K562 (cell line): ENCODE data around the gene LONRF3. TPM values are rescaled to one million over a fixed set of nuclear protein-coding genes. Genes with fewer than 3 reads are reported as not detected.

Experiments used
- ATAC-seq: fragments of 200-7000 bp; cut with Tn5 transposase; 3 replicates; pipeline ENCODE4 v1.9.1; 2020; ENCODE audit warnings: moderate library complexity
- BruUV-seq: library from RNA; stranded (reverse); fragments of 400-500 nt; replicated peaks from 2 replicates; lab custom pipeline; 2021; lab: Mats Ljungman, UMichigan
- CTCF ChIA-PET: fragments of 300-600 bp; formaldehyde crosslinking; extraction: SDS; loops from one replicate; lab custom pipeline; 2021; ENCODE audit warnings: low intra/inter-chr PET ratio; lab: Yijun Ruan, JAX
- POLR2A ChIA-PET: fragments of 300-600, 350-650 bp; sonication (Branson Sonifier 250); formaldehyde crosslinking; extraction: SDS; loops from one replicate; lab custom pipeline; 2021; ENCODE audit warnings: antibody characterized with exemption, inconsistent platforms; lab: Yijun Ruan, JAX
- DNase-seq, 4 experiments: peaks; one replicate each; pipeline versions ENCODE4 v3.0.0 to v3.0.0-alpha.2; 2011 to 2018; ENCODE audit warnings: low spot score in 3 of 4, mixed read lengths in 3 of 4; ENCODE audit errors: extremely low read depth in 1 of 4
- FAIRE-seq: peaks from 2 replicates; lab custom pipeline; 2011; peaks lifted over from hg19 to GRCh38; lab: Jason Lieb, UNC
- H2AFZ ChIP-seq: 2 replicates; pipeline ENCODE4 v1.6.0; 2011; ENCODE audit warnings: low read depth, low read length, control low read depth, inconsistent platforms
- H3K27ac ChIP-seq: fragments of 200-600 bp; 3 replicates; pipeline ENCODE4 v1.8.0; 2011; ENCODE audit warnings: low read depth, mild to moderate bottlenecking, control low read depth, inconsistent platforms, low read length, moderate library complexity, mixed read lengths; ENCODE audit errors: extremely low read depth
- H3K27me3 ChIP-seq, 2 experiments: fragments of 300-600 bp in 1 of 2; 2 replicates in 1 of 2; 3 replicates in 1 of 2; pipeline versions ENCODE4 v1.6.0 to v1.8.0; 2011; ENCODE audit warnings: inconsistent platforms in 2 of 2, low read length in 2 of 2, mild to moderate bottlenecking in 1 of 2, mixed read lengths in 1 of 2, moderate library complexity in 1 of 2; ENCODE audit not compliant: control insufficient read depth in 2 of 2, insufficient read depth in 2 of 2
- H3K36me3 ChIP-seq: fragments of 300-600 bp; 3 replicates; pipeline ENCODE4 v1.8.0; 2011; ENCODE audit warnings: mild to moderate bottlenecking, low read length, inconsistent platforms; ENCODE audit not compliant: control insufficient read depth, insufficient read depth
- H3K4me1 ChIP-seq, 2 experiments: fragments of 200-600 bp in 1 of 2; replicated peaks in 1 of 2; 2 replicates in 1 of 2; 3 replicates in 1 of 2; pipeline versions ENCODE4 v1.5.1 to v1.8.0; 2011; ENCODE audit warnings: inconsistent platforms in 2 of 2, low read length in 2 of 2, mild to moderate bottlenecking in 1 of 2, mixed read lengths in 1 of 2, moderate library complexity in 1 of 2; ENCODE audit not compliant: control insufficient read depth in 2 of 2, insufficient read depth in 2 of 2
- H3K4me2 ChIP-seq: 2 replicates; pipeline ENCODE4 v1.6.1; 2011; ENCODE audit warnings: low read length, control low read depth, inconsistent platforms, mixed read lengths; ENCODE audit not compliant: insufficient read depth
- H3K4me3 ChIP-seq: fragments of 200-600 bp; sonication (generic), shearing (Covaris generic); 2 replicates; pipeline ENCODE4 v1.5.1; 2016; ENCODE audit warnings: control low read depth, inconsistent platforms
- H3K79me2 ChIP-seq: fragments of 200-600 bp; 3 replicates; pipeline ENCODE4 v1.8.0; 2011; ENCODE audit warnings: low read length, inconsistent platforms; ENCODE audit not compliant: control insufficient read depth, insufficient read depth
- H3K9ac ChIP-seq, 2 experiments: 2 replicates each; pipeline versions ENCODE4 v1.6.0 to v1.6.1; 2011; ENCODE audit warnings: low read depth in 2 of 2, low read length in 2 of 2, control low read depth in 1 of 2, inconsistent platforms in 1 of 2, mild to moderate bottlenecking in 1 of 2, mixed read lengths in 1 of 2; ENCODE audit not compliant: insufficient read depth in 1 of 2
- H3K9me1 ChIP-seq: one replicate; pipeline ENCODE4 v1.6.0; 2011; ENCODE audit warnings: inconsistent platforms, mild to moderate bottlenecking, low read length, moderate library complexity; ENCODE audit not compliant: control insufficient read depth, insufficient read depth
- H3K9me3 ChIP-seq: replicated peaks from 2 replicates; pipeline ENCODE4 v1.5.1; 2011; ENCODE audit warnings: low read depth, low read length, inconsistent platforms; ENCODE audit not compliant: control insufficient read depth, insufficient read depth
- H4K20me1 ChIP-seq: replicated peaks from 2 replicates; pipeline ENCODE4 v1.6.1; 2011; ENCODE audit warnings: low read length, inconsistent platforms, mixed read lengths; ENCODE audit not compliant: control insufficient read depth, insufficient read depth
- ATF3 ChIP-seq, 2 experiments: fragments of 450-650 bp in 1 of 2; sonication (generic) in 1 of 2; formaldehyde crosslinking in 1 of 2; IDR thresholded peaks in 1 of 2; conservative IDR thresholded peaks in 1 of 2; 2 replicates each; pipeline versions ENCODE4 v1.6.1 to v1.8.1; 2016 to 2023; ENCODE audit warnings: mild to moderate bottlenecking in 2 of 2, moderate library complexity in 2 of 2, inconsistent platforms in 1 of 2, missing genetic modification reagents in 1 of 2
- CC2D1A ChIP-seq: fragments of 450-650 bp; IDR thresholded peaks from 2 replicates; pipeline ENCODE4 v1.6.1; 2017; ENCODE audit warnings: mild to moderate bottlenecking
- ERF ChIP-seq: fragments of 450-650 bp; formaldehyde crosslinking; IDR thresholded peaks from 2 replicates; pipeline ENCODE4 v1.4.0; 2020; ENCODE audit warnings: mild to moderate bottlenecking, mixed read lengths
- FOXJ3 ChIP-seq: sonication (generic); formaldehyde crosslinking; IDR thresholded peaks from 2 replicates; pipeline ENCODE4 v1.4.0; 2020; ENCODE audit warnings: mild to moderate bottlenecking, missing genetic modification reagents
- NFIC ChIP-seq: fragments of 450-650 bp; IDR thresholded peaks from 2 replicates; pipeline ENCODE4 v1.6.1; 2017; ENCODE audit warnings: mild to moderate bottlenecking, inconsistent platforms
- NR2C2 ChIP-seq, 2 experiments: fragments of 200-800 bp in 1 of 2; sonication (Bioruptor generic) in 1 of 2; sonication (generic) in 1 of 2; formaldehyde crosslinking in 1 of 2; IDR thresholded peaks; 2 replicates each; pipeline versions ENCODE4 v1.6.1 to v1.8.0; 2016 to 2022; ENCODE audit warnings: mild to moderate bottlenecking in 1 of 2, missing compliant biosample characterization in 1 of 2, missing genetic modification characterization in 1 of 2, missing genetic modification reagents in 1 of 2
- SMAD3 ChIP-seq: fragments of 450-650 bp; formaldehyde crosslinking; conservative IDR thresholded peaks from 2 replicates; pipeline ENCODE4 v1.4.0; 2020; ENCODE audit warnings: mild to moderate bottlenecking
- U2AF1 ChIP-seq: fragments of 200-400 bp; formaldehyde crosslinking; optimal IDR thresholded peaks from 2 replicates; pipeline ENCODE3; 2017; ENCODE audit warnings: mild to moderate bottlenecking, low read depth, low read length, moderate library complexity
- YY1 ChIP-seq, 3 experiments: IDR thresholded peaks; 2 replicates each; pipeline ENCODE4 v1.6.1; 2011; ENCODE audit warnings: low read length in 2 of 3, mild to moderate bottlenecking in 2 of 3, moderate library complexity in 2 of 3, borderline replicate concordance in 1 of 3, control low read depth in 1 of 3, low read depth in 1 of 3; ENCODE audit not compliant: insufficient read depth in 3 of 3, insufficient replicate concordance in 2 of 3, control insufficient read depth in 1 of 3, insufficient read length in 1 of 3; ENCODE audit errors: extremely low read depth in 1 of 3
- ZFPM2 ChIP-seq: fragments of 250-450 bp; sonication (Bioruptor Pico); IDR thresholded peaks from 2 replicates; pipeline ENCODE4 v1.5.1; 2022; ENCODE audit warnings: mild to moderate bottlenecking
- WGBS: fragments of 100-300 bp; shearing (Covaris generic); methylation state at CpG from one replicate; pipeline ENCODE4 v1.1.6; 2016; ENCODE audit warnings: low coverage, mixed read lengths; ENCODE audit not compliant: insufficient coverage; ENCODE audit errors: missing lambda C conversion rate; 5-methylcytosine and 5-hydroxymethylcytosine counted together
- in situ Hi-C: fragments of 300-500 bp; cut with MboI; formaldehyde crosslinking; loops from 4 replicates; pipeline ENCODE4 v1.15.0; 2018; ENCODE audit warnings: inconsistent platforms, mixed read lengths
- intact Hi-C: fragments of 100-400 bp; cut with micrococcal nuclease; formaldehyde crosslinking; loops from 2 replicates; pipeline ENCODE4 v1.14.2; 2022
- polyA plus RNA-seq, 8 experiments: library from polyadenylated mRNA; depleted of rRNA in 4 of 8; stranded (reverse) in 5 of 8; unstranded in 3 of 8; fragments of >200 nt; fragmentation: Nextera tagmentation in 2 of 8; fragmentation: Illumina TruSeq in 1 of 8; extraction: Ambion mirVana in 2 of 8; extraction: Trizol in 1 of 8; gene quantifications; 2 replicates each; pipeline versions ENCODE4 v1.2.1 to v1.2.3, GENCODE V29; 2011 to 2014; ENCODE audit warnings: inconsistent platforms in 1 of 8, missing spikeins in 1 of 8
- total RNA-seq, 7 experiments: library from RNA; depleted of rRNA in 6 of 7; stranded (reverse); fragments of >200 nt in 6 of 7; fragmentation: Illumina TruSeq in 2 of 7; extraction: Trizol in 2 of 7; gene quantifications; 2 replicates each; pipeline versions ENCODE4 v1.2.1 to v1.2.3, GENCODE V29; 2011 to 2021; ENCODE audit warnings: low replicate concordance in 1 of 7
- TF ChIP-seq, protein P1 (sequence below): sonication (generic); formaldehyde crosslinking; IDR thresholded peaks from 2 replicates; pipeline ENCODE4 v1.8.1; 2023; ENCODE audit warnings: mild to moderate bottlenecking, missing genetic modification reagents
- TF ChIP-seq, protein P2 (sequence below): fragments of 200-800 bp; sonication (Bioruptor generic); IDR thresholded peaks from 2 replicates; pipeline ENCODE4 v1.6.1; 2017; ENCODE audit warnings: missing genetic modification characterization, missing compliant biosample characterization

Gene LONRF3
- total and polyA plus RNA-seq, 9 of the 15 experiments (the other 6 are each of a cell fraction or from before 2014, with no cell fraction given) = 1.3 to 22.0 (median 8.7) TPM

- in situ Hi-C loops = no loop called here
- ATAC-seq = no peak
- POLR2A ChIA-PET = no interaction called here
Measured at GRCh38 chrX:119040432-119040831, 66.0 kb downstream of the LONRF3 start.

More at GRCh38 chrX:119040432-119040831, 66.0 kb downstream of the LONRF3 start:
- Histone ChIP-seq H2AFZ (no peak overlapping the region), H3K4me1 (peaks cover 0 to 8% of the 10 kb centered on the region in 2 experiments; a peak in 2 of 5 replicates)
- no peak for TF ChIP-seq CC2D1A
- no peak for TF ChIP-seq U2AF1
- no peak for TF ChIP-seq YY1 (IDR thresholded peaks at IDR 0.05; ENCODE audit: borderline replicate concordance in 1 of 3, control insufficient read depth in 1 of 3, extremely low read depth in 1 of 3, insufficient read depth in 3 of 3, insufficient read length in 1 of 3, insufficient replicate concordance in 2 of 3, low read depth in 1 of 3, low read length in 2 of 3)
- TF ChIP-seq ATF3 (IDR thresholded peaks at IDR 0.05) = no peak
- TF ChIP-seq ATF3 (CRISPR knock-in tag; conservative IDR thresholded peaks at IDR 0.05) = no peak
- no peak for TF ChIP-seq ERF (CRISPR knock-in tag)
- TF ChIP-seq, protein P1, sequence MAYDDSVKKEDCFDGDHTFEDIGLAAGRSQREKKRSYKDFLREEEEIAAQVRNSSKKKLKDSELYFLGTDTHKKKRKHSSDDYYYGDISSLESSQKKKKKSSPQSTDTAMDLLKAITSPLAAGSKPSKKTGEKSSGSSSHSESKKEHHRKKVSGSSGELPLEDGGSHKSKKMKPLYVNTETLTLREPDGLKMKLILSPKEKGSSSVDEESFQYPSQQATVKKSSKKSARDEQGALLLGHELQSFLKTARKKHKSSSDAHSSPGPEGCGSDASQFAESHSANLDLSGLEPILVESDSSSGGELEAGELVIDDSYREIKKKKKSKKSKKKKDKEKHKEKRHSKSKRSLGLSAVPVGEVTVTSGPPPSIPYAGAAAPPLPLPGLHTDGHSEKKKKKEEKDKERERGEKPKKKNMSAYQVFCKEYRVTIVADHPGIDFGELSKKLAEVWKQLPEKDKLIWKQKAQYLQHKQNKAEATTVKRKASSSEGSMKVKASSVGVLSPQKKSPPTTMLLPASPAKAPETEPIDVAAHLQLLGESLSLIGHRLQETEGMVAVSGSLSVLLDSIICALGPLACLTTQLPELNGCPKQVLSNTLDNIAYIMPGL (CRISPR knock-in tag) = no peak
- TF ChIP-seq, protein P2, sequence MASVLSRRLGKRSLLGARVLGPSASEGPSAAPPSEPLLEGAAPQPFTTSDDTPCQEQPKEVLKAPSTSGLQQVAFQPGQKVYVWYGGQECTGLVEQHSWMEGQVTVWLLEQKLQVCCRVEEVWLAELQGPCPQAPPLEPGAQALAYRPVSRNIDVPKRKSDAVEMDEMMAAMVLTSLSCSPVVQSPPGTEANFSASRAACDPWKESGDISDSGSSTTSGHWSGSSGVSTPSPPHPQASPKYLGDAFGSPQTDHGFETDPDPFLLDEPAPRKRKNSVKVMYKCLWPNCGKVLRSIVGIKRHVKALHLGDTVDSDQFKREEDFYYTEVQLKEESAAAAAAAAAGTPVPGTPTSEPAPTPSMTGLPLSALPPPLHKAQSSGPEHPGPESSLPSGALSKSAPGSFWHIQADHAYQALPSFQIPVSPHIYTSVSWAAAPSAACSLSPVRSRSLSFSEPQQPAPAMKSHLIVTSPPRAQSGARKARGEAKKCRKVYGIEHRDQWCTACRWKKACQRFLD (CRISPR knock-in tag) = no peak
- no peak for TF ChIP-seq NR2C2 (CRISPR knock-in tag; IDR thresholded peaks at IDR 0.05)
- TF ChIP-seq NR2C2 (tag; IDR thresholded peaks at IDR 0.05) = no peak
- TF ChIP-seq ZFPM2 (CRISPR knock-in tag) = no peak
- TF ChIP-seq SMAD3 (CRISPR knock-in tag) = no peak
- TF ChIP-seq FOXJ3 (CRISPR knock-in tag) = no peak
- TF ChIP-seq NFIC = no peak
- TF ChIP-seq, all 486 proteins: peak for 0
- Histone ChIP-seq H3K4me3 (no peak overlapping the region), H4K20me1 (no peaks in the 10 kb centered on the region), H3K9me1 (no peaks in the 10 kb centered on the region), H3K9me3 (no peaks in the 10 kb centered on the region), H3K27ac (no peak overlapping the region), H3K9ac (no peak overlapping the region), H3K4me2 (no peak overlapping the region), H3K36me3 (no peaks in the 10 kb centered on the region), H3K27me3 (no peaks in the 10 kb centered on the region), H3K79me2 (no peaks in the 10 kb centered on the region)
- no peak for DNase-seq
- FAIRE-seq = no peak
- CTCF ChIA-PET = no interaction called here
- intact Hi-C loops = no loop called here
- 40% methylated on average over 5 of the region's 6 CpGs for WGBS
- BruUV-seq = no TSS peak
